Dendritic cell treated with granulocyte-macrophage colony-stimulating factor and Interleukin-4, amounts not matched to agents 40 ng/mL and 50 ng/mL, for 4 days (primary cell): ENCODE measurements around the gene SLC16A2.

Experiments
- H3K27ac Mint-ChIP-seq: one replicate; pipeline ENCODE4 v1.8.0; 2022; ENCODE audit warnings: mild to moderate bottlenecking, mixed read lengths
- H3K27me3 Mint-ChIP-seq: one replicate; pipeline ENCODE4 v1.8.0; 2022; ENCODE audit warnings: mild to moderate bottlenecking, mixed read lengths
- H3K36me3 Mint-ChIP-seq: one replicate; pipeline ENCODE4 v1.8.0; 2022; ENCODE audit warnings: low read depth, mixed read lengths
- H3K4me1 Mint-ChIP-seq: one replicate; pipeline ENCODE4 v1.8.0; 2022; ENCODE audit warnings: low read depth, mixed read lengths
- H3K4me3 Mint-ChIP-seq: one replicate; pipeline ENCODE4 v1.8.0; 2022; ENCODE audit warnings: mild to moderate bottlenecking, moderate library complexity, mixed read lengths
- H3K9me3 Mint-ChIP-seq: one replicate; pipeline ENCODE4 v1.8.0; 2022; ENCODE audit warnings: mixed read lengths
- intact Hi-C: fragments of 100-400 bp; cut with micrococcal nuclease; formaldehyde crosslinking; loops from one replicate; pipeline ENCODE4 v1.15.0; 2022

Gene SLC16A2

DNA sequence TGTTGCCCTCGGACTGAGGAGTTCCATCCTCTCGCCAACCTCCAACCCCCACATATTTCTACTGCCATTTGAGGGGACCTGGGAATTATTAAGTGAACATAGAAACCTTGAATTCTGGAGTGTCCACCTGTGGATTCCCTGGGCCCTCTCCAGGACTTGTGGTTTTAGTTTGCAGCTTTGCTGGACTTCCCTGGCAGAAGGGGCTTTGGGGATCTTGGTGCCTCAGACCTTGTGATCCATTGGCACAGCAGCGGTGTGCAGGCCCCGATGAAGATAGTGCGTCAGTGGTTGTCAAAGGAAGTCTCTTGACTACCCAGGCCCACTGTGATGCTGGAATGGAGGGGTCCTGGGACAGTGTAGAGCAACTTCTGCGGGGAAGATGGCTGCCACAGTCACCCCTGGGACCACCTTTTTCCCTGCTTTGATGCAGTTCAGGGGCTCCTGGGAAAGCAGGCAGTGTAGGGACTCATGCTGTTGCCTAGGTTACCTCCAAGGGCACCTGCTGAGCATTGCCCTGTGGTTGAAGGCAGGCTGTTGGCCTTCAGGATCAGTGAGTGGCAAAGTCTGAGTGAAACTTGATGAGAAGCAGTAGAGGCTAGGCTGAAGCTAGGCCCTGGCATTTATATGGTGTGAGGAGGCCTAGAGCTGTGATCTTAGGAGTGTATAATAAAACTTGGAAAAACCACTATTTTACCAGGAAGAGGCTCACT lies 2.2 kb downstream of the SLC16A2 start:
- Mint-ChIP-seq H3K4me3 (no peak overlapping the region), H3K9me3 (no peaks in the 10 kb centered on the region), H3K27me3 (peaks cover 49% of the 10 kb centered on the region), H3K4me1 (peaks cover 27% of the 10 kb centered on the region), H3K27ac (no peak overlapping the region), H3K36me3 (no peaks in the 10 kb centered on the region)
- intact Hi-C loops = no loop called here

DNA sequence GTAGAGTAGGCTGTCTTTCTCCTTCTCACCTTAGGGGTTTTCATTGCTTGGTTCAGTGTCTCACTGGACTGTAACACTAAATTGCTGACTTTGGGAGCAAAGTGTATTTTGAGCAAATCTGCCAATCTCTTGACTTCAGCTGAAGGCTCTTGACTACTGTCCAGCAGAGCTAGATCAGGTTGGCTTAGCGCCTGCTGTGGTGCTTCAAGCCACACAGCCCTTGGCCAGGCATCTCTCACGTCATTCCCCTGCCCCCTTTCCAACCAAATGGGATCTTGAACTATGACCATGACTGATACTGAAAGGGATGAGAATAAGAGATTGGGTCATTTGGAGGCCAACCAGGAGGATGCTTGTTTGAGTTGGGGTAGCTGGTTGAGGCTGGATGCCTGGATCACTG lies 4.8 kb downstream of the SLC16A2 start:
- no peaks in the 10 kb centered on the region for H3K9me3 Mint-ChIP-seq
- intact Hi-C loops = no loop called here
- H3K4me1 Mint-ChIP-seq = peaks cover 14% of the 10 kb centered on the region
- H3K4me3 Mint-ChIP-seq = no peak overlapping the region
- H3K36me3 Mint-ChIP-seq = no peaks in the 10 kb centered on the region
- H3K27me3 Mint-ChIP-seq = peaks cover 29% of the 10 kb centered on the region
- H3K27ac Mint-ChIP-seq = no peak overlapping the region

DNA sequence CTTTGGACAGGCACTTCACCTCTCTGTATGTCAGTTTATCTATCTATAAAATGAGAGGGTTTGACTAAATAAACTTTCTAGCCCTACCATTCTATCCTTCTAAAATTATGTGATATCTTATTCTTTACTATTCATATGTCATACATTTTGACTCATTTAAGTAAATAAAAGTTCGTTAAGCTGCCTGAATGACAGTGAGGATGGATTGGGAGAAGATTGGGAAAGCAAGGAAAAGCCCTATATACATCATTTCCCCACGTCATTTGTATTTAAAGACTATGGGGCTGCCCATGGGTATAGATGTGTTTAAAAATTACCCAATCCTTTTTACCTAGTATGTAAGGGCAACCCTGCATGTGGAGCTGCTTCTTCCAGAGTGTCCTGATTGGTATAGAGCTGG lies 5.3 kb downstream of the SLC16A2 start:
- no peaks in the 10 kb centered on the region for H3K9me3 Mint-ChIP-seq
- H3K4me1 Mint-ChIP-seq = peaks cover 11% of the 10 kb centered on the region
- H3K27ac Mint-ChIP-seq = no peak overlapping the region
- H3K36me3 Mint-ChIP-seq = no peaks in the 10 kb centered on the region
- H3K4me3 Mint-ChIP-seq = no peak overlapping the region
- peaks cover 25% of the 10 kb centered on the region for H3K27me3 Mint-ChIP-seq
- intact Hi-C loops = no loop called here

DNA sequence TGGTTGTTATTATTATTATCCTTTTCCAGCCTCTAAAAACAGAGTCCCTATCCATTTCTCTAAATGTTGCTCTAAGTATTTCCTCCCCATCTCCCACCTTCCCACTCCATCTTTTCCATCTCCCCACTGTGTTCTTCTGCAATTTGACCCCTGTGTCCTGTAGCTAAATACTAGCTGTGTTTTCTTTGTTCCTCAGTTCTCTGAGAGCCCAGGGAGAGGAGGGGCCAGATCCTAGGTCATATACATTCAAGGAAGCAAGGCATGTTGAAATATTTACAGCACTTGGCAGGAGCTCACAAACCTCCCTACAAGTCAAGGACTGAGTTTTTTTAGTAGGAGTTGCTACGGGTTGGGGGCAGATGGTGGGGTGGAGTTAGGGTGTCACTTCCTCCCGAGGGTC lies 10.5 kb downstream of the SLC16A2 start:
- Mint-ChIP-seq H3K36me3 (no peaks in the 10 kb centered on the region), H3K4me3 (no peak overlapping the region), H3K27ac (no peak overlapping the region), H3K4me1 (no peaks in the 10 kb centered on the region), H3K27me3 (peaks cover 2% of the 10 kb centered on the region), H3K9me3 (no peaks in the 10 kb centered on the region)
- intact Hi-C loops = no loop called here

DNA sequence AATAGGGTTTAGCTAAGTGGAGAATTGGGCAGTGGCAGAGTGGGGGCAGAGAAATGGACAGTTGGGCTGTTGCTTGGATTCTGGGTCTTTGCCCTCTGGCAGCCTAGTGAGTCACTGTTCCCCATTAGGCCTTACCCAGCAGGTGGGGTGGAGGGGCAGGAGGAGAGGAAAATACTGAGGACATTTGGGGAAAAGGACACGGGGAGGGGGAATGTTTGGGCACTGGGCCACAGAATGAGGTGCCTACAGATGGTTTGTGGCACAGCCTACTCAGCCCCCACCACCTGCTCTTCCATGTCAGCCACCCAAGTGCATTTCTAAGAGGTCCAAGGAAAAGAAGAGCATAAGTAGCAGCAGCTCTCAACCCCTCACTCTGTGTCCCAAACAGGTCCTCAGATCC lies 13.0 kb downstream of the SLC16A2 start:
- H3K4me3 Mint-ChIP-seq = no peak overlapping the region
- intact Hi-C loops = no loop called here
- no peaks in the 10 kb centered on the region for H3K36me3 Mint-ChIP-seq
- no peak overlapping the region for H3K27ac Mint-ChIP-seq
- no peaks in the 10 kb centered on the region for H3K4me1 Mint-ChIP-seq
- no peaks in the 10 kb centered on the region for H3K9me3 Mint-ChIP-seq
- peaks cover 3% of the 10 kb centered on the region for H3K27me3 Mint-ChIP-seq

DNA sequence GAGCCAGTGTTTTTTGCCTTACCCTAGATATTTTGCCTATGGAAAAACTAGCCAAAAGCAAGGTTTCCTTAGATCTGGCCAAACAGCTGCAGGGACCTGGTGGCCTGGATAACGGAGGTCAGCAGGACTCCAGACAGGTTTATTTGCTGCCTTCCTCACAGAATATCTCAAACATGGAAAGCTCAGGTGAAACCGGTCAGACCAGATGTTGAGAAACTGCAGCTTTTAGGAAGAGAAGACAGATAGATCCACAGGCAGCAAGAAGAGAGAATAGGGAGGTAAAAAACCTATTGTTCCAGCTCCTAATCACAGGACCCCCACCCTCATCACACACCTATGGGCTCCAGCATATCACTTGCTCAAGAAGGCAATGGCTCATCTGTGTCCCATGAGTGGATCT lies 16.2 kb downstream of the SLC16A2 start:
- Mint-ChIP-seq H3K27ac (no peak overlapping the region), H3K27me3 (peaks cover 3% of the 10 kb centered on the region), H3K36me3 (no peaks in the 10 kb centered on the region), H3K4me3 (no peak overlapping the region), H3K4me1 (no peaks in the 10 kb centered on the region), H3K9me3 (no peaks in the 10 kb centered on the region)
- intact Hi-C loops = no loop called here

DNA sequence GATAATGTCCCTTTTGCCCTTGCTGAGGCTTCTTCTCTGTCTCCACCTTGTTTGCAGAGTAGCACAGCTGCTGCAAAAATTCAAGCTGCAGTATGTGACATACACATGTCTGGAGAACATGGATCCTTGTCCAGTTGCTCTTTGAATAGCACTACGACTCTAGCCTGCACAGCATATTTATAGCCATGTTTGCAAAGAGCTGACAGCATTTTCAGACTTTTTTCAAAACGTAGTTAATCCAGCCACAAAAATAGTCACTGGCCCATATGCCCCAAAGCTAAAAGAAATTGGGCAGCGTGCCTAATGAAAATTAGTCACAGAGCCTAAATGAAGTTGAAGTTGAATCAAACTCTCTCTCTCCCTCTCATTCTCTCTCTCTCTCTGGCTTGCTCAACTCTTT lies 17.5 kb downstream of the SLC16A2 start:
- Mint-ChIP-seq H3K27ac (no peak overlapping the region), H3K9me3 (no peaks in the 10 kb centered on the region), H3K4me1 (no peaks in the 10 kb centered on the region), H3K4me3 (no peak overlapping the region), H3K27me3 (peaks cover 3% of the 10 kb centered on the region), H3K36me3 (no peaks in the 10 kb centered on the region)
- intact Hi-C loops = no loop called here

DNA sequence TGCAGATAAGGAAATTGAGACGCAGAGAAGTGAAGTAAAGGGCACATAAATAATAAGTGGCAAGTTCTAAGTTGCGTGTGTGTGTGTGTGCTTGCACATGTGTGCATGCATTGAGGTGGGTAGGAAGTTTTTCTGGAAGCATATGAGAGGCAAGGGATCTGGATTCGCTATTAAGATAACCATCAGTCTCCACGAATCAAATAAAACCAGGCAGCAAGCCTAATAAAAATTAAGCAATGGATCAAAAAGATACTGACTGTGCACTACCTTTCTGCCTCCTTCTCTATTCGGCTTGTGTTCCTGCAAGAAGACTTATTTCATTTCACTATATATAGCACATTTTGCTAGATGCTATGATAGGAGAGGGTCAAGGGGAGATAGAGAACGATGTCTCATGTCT lies 23.8 kb downstream of the SLC16A2 start:
- intact Hi-C loops = no loop called here

DNA sequence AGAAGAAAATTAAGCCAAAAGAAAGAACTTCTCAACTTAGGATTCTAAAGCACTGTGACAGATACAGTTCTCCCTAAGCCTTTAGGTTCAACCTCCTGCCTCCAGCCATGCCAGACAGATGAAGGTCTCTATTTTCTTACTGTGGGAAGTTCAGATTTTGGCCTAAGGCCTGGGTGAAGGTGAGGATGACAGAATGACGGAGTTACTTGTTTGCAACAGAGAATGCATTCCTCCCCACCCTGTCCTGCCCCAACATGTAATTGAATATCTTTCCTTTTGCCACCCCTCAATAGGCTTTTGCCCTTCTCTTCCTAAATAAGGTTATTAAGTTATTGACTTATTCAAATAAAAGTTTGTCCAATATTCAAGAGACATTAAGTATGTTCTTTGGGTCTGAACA lies 25.6 kb downstream of the SLC16A2 start:
- intact Hi-C loops = no loop called here
- no peak overlapping the region for H3K4me3 Mint-ChIP-seq
- H3K4me1 Mint-ChIP-seq = peaks cover 12% of the 10 kb centered on the region
- no peaks in the 10 kb centered on the region for H3K9me3 Mint-ChIP-seq
- no peak overlapping the region for H3K27ac Mint-ChIP-seq
- no peaks in the 10 kb centered on the region for H3K36me3 Mint-ChIP-seq
- H3K27me3 Mint-ChIP-seq = no peaks in the 10 kb centered on the region

More for the DNA sequence above, 23.8 kb downstream of the SLC16A2 start:
- H3K27ac Mint-ChIP-seq = no peak overlapping the region
- no peaks in the 10 kb centered on the region for H3K4me1 Mint-ChIP-seq
- no peaks in the 10 kb centered on the region for H3K27me3 Mint-ChIP-seq
- H3K36me3 Mint-ChIP-seq = no peaks in the 10 kb centered on the region
- H3K4me3 Mint-ChIP-seq = no peak overlapping the region
- H3K9me3 Mint-ChIP-seq = no peaks in the 10 kb centered on the region

DNA sequence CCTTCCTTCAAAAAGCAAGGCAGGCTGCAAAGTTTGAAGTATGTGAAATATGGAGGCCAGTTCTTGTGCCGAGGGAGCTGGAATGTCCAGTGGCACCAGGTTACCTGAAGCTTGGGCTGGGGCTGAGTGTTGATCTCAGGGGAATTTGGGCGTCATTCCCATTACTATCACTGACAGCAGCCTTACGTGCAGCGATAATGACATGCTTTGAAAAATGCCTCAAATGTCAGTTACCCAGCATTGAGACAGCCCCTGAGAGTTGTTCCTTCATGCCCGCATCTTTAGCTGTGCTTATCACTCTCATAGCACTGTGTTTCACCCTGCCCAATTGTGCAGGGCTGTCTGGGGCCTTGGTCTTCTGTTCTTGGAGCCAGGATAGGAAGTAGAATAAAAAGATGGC lies 27.4 kb downstream of the SLC16A2 start:
- H3K27ac Mint-ChIP-seq = no peak overlapping the region
- no peaks in the 10 kb centered on the region for H3K9me3 Mint-ChIP-seq
- intact Hi-C loops = no loop called here
- H3K36me3 Mint-ChIP-seq = no peaks in the 10 kb centered on the region
- no peaks in the 10 kb centered on the region for H3K27me3 Mint-ChIP-seq
- H3K4me3 Mint-ChIP-seq = no peak overlapping the region
- peaks cover 12% of the 10 kb centered on the region for H3K4me1 Mint-ChIP-seq

DNA sequence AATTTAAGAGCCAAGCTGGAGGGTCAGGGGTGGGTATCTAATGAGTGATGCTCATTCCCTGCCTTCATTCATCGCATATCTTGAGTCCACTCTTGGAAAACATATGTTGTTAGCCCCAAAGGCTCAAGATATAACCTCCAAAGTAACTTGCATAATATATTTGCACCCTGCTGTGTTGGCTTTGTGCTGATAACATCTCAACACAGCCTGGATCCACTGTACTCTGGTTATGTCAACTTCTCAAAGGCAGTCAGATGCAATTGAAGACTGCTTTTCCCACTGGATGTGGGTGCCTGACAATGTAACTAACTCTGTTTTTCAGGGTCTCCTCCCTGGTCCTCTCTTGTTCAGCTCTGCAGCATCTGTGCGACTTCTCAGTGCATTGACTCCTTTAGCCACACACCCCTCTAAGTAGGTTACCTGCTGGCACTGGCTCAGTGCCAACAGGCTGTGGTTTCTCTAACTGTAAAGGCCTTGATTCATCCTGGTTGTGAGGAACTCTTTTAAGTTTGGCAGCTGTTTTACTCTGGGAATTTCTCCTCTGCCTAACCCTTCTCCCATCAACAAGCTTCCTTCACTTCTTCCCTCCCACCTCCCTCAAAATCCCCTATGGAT lies 28.1 kb downstream of the SLC16A2 start:
- Mint-ChIP-seq H3K9me3 (no peaks in the 10 kb centered on the region), H3K27me3 (no peaks in the 10 kb centered on the region), H3K4me3 (no peak overlapping the region), H3K27ac (no peak overlapping the region), H3K4me1 (peaks cover 12% of the 10 kb centered on the region), H3K36me3 (no peaks in the 10 kb centered on the region)
- intact Hi-C loops = no loop called here

DNA sequence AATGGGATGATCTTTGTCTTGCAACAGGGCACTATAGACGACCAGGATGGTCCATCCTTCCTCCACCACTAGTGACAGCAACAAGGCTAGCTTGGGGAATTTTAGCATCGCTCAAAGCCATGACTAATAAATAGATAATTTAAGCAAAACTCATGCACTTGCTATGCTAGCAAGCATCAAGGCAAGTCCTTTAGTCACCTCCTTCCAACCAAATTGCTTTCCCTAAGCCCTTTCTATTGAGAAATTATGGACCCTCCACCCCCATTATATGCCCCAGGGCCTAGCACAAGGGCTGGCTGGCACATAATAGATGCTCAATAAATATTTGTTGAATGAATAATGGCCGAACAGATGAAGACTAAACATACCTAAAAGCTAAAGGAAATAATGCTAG lies 28.6 kb downstream of the SLC16A2 start:
- Mint-ChIP-seq H3K27ac (no peak overlapping the region), H3K4me3 (no peak overlapping the region), H3K27me3 (no peaks in the 10 kb centered on the region), H3K9me3 (no peaks in the 10 kb centered on the region), H3K4me1 (peaks cover 12% of the 10 kb centered on the region), H3K36me3 (no peaks in the 10 kb centered on the region)
- intact Hi-C loops = no loop called here

DNA sequence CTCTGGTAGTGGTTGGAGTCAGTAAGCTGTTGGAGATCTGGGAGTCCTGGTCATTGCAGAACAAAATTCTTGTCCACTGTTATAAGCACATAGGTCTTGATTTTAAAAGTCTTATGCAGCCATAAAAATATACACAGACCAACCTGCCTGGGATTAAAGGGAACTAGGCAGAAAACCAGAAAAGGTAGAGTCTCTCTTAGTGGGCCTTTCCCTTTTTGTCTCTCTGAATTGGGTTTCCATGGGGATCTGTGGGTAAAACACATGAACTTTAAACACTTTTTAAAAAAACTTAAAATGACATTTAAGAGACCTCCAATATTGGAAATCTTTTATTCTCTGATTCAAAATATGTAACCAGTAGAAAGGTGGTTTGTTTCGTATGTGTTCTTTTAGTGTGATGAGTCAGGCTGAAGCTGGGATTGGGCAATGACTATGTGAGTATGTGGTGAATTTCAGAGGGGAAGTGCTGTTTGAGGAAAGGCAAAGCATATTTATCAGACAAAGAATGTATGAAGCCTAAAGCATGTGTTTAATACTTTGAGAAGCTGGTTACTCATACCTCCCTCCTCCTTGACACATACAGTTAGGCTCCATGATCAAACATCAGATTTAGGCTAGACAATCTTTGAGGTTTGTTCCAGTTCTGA lies 29.6 kb downstream of the SLC16A2 start:
- Mint-ChIP-seq H3K4me1 (peaks cover 12% of the 10 kb centered on the region), H3K9me3 (no peaks in the 10 kb centered on the region), H3K27me3 (no peaks in the 10 kb centered on the region), H3K4me3 (no peak overlapping the region), H3K27ac (no peak overlapping the region), H3K36me3 (no peaks in the 10 kb centered on the region)
- intact Hi-C loops = no loop called here

DNA sequence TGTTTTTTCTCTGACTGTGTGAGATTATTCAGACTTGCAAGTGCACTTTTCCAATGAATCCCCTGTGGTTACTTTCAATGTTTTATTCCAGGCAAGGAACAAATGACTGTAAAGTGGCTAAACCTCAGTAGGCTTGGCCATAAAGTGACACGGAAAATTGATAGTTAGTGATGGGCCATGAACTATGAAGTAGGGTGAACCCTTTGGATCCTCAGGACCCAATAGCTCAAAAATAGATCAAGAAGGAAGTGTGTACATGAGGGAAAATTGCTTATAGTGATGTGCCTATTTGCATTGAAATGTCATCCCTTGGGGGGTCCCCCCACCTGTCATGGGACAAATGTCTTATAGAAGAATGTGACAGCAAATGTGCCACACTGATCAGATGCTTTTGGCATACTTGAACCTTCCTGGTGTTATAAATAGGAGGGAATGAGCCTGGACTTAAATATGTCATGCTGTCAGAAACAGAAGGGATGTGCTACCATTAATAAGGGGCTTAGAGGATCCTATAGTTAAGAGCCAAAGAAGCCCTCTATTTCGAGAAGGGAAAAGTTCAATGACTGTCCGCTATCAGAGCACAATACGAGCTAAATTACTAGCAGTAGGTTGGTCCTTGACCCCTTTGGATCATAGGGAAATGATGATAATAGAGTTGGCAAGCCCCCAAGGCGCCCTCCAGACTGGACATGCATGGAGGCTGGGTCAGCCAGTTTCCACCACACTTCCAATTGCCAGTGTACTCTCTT lies 30.3 kb downstream of the SLC16A2 start:
- Mint-ChIP-seq H3K27me3 (no peaks in the 10 kb centered on the region), H3K4me1 (peaks cover 12% of the 10 kb centered on the region), H3K4me3 (no peak overlapping the region), H3K9me3 (no peaks in the 10 kb centered on the region), H3K27ac (no peak overlapping the region), H3K36me3 (no peaks in the 10 kb centered on the region)
- intact Hi-C loops = no loop called here
